HL-60/S4 treated with phorbol 12-myristate 13-acetate at 8.2 ng/mL for 4 days and 3 days (cell line): ENCODE measurements around the gene ITPRIP.

ENCODE experiments used
- in situ Hi-C: fragments of 300-500 bp; cut with MboI; formaldehyde crosslinking; loops from 2 replicates; pipeline ENCODE4 v1.15.0; 2022; ENCODE audit warnings: low sequenced_read_pairs

ITPRIP gene

GRCh38 chr10:104291439-104291951 is 46.8 kb downstream of the ITPRIP start:
- in situ Hi-C loops, result loop anchor here (10.0 kb wide), 1 partner anchor 53 kb away; no protein-coding TSS in a partner anchor

DNA sequence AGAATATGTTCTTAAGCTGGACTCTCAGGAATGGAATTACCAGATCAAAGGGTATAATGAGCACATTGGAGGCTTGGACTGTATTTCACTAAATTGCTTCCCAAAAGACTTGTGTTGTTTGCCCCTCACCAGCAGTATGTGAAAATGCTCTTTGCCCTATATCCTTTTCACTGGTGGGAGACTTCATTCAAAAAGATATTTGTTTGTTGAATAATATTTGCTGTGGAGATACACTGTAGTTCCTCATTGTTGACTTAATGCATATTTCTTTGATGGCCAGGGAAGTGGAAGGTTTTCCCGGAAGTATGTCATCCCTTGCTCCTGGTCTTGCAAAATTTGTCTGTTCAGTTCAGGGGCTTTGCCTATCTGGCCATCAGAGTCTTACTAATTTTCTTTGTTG is 49.9 kb downstream of the ITPRIP start:
- in situ Hi-C loops, result no loop called here

DNA sequence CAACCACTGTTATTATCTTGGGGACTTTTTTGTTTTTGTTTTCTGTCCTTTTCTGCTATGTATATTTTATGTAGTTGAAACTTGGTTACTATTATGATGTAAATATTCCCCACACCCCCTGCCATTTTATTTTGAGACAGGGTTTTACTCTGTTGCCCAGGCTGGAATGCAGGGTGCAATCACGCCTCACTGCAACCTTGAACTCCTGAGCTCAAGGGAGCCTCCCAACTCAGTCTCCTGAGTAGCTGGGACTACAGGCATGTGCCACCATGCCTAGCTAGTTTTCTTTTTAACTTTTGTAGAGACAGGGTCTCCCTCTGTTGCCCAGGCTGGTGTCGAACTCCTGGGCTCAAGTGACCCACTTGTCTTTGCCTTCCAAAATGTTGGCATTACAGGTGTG is 51.3 kb downstream of the ITPRIP start:
- in situ Hi-C loops, result no loop called here

DNA sequence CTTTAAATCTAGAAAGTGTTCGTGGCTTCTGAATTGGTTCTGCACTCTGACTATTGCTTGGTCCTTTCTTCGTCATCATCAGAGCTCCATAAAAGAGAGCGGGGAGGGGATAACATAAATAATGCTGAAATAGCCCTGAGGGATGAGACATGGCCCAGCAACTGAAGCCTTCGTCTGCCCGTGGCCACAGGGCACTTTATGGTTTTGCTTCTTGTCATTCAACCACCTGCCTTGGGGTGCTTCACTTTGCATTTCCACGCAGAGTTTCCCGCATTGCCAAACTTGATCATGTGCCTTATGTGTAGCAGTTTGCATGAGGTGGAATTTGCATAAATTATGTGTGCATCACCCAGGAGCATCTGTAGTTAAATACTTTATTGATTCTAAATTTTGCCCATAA is 53.4 kb downstream of the ITPRIP start:
- in situ Hi-C loops, result no loop called here

GRCh38 chr10:104281694-104282093 is 56.6 kb downstream of the ITPRIP start:
- in situ Hi-C loops, result no loop called here

DNA sequence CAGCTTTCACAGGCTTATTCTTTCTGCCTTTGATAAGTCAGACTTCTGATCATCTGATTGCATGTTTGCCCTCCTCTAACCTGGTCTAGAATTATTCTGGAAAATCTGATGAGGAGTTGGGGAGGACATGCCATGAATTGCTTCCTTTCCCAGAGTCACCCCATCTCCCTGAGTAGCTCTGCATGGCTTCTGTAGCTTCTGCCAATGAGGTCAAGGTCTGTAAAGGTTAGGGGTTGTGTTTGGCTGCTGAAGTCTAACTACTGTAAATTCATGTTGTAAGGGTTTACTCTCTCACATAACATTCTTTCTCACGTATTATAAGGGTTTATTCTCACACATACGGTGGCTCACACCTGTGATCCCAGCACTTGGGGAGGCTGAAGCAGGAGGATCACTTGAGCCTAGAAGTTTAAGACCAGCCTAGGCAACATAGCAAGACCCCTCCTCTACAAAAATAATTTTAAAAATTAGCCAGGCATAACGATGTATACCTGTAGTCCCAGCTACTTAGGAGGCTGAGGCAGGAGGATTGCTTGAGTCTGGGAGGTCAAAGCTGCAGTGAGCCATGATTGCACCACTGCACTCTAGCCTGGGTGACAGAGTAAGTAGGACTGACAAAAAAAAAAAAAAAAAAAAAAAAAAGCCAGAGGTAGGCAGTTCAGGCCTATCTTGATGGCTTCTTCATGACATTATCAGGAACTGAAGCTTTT is 58.6 kb downstream of the ITPRIP start:
- in situ Hi-C loops, result no loop called here

- in situ Hi-C loops, result no loop called here
Measured at GRCh38 chr10:104277785-104278184, 60.5 kb downstream of the ITPRIP start.

- in situ Hi-C loops, result no loop called here
Measured at GRCh38 chr10:104276192-104276591, 62.1 kb downstream of the ITPRIP start.

GRCh38 chr10:104274762-104275721 is 63.2 kb downstream of the ITPRIP start:
- in situ Hi-C loops, result no loop called here

DNA sequence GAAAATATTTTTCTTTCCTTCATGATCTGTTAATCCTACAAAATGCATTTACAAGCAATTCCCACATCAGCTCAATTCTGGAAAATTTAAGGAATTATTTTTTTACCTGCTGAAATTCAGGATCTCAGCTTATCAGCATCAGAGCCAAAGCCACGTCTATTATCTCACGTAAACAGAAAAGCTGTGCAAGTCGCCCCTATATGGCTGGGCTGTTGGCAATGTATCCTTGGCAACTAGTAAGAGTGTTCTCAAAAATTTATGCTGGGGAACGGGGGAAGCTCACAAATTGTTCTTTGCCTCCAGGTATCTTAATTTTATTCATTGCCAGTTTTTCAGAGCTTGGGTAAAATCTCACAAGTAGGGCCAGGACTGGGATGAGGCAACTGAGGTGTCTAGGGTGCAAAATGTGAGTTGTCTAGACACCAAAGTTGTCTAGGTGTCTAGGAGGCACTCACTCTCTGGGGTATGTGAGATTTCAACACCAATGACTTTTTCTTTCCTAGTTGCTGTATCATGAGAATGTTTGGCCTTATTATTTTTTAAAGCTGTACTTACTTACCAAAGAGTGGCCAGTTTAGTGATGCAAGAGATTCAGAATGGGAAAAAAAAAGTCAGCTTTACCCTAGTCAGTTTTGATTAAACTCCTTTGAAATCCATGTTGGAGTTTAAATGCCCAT is 64.2 kb downstream of the ITPRIP start:
- in situ Hi-C loops, result no loop called here

- in situ Hi-C loops, result no loop called here
Measured at GRCh38 chr10:104273286-104273685, 65.0 kb downstream of the ITPRIP start.

- in situ Hi-C loops, result no loop called here
Measured at GRCh38 chr10:104268713-104269645, 69.3 kb downstream of the ITPRIP start, which contains the start of gene GSTO2. GSTO2 (plus strand) TSS chr10:104269184; CDS start chr10:104274916, 5,732 bp downstream.

DNA sequence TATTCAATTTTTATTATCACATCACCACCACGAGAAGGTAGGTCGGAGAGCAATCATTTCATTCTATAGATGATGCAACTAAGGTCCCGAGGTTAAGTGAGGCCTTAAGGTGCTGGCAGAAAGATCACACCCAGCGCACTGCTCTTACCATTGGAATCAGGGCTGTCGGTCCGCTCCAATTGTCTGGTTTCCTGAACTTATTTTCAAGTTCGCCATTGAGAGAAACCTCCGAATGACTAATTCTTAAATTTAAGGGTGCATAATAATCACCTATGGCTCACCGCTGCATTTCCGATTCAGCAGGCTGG is 69.9 kb downstream of the ITPRIP start:
- in situ Hi-C loops, result no loop called here

GRCh38 chr10:104267721-104268404 is 70.4 kb downstream of the ITPRIP start:
- in situ Hi-C loops, result no loop called here

DNA sequence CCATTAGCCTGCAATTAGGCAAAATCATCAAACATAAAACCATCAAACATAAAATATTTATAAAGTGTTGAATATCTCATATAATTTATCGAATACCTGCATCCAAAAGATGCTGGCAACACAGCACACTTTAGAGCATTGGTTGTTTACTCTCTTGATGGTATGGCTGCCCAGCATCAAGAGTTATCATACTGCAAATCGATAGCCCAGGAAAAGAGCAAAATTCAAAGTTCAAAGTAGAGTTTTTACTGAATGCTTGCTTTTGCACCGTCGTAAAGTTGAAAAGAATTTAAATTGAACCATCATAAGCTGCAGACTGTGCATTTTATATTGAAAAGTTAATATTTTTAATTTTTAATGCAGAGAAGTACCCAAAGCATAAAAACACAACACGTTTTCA is 73.5 kb downstream of the ITPRIP start:
- in situ Hi-C loops, result no loop called here

DNA sequence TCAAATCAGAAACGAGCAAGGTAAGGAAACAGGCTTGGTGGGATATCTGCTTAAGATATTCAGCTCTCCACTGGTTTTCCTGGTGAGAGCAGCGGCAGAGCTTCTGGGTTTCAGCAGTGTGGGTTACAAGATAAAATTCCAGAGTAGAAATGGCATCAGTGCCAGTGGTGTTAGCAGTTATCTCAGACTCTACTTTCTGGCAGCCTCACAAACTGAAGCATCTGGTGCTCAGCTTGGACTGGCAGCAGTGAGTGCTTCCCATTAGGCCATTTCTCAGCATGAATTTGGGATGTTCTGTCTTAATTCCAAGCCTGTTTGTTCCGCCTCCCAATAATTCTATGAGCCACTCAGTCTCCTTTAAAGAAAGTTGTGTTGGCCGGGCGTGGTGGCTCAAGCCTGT is 76.2 kb downstream of the ITPRIP start:
- in situ Hi-C loops, result no loop called here

GRCh38 chr10:104260775-104261115 is 77.5 kb downstream of the ITPRIP start:
- in situ Hi-C loops, result no loop called here

GRCh38 chr10:104259999-104260774 is 78.1 kb downstream of the ITPRIP start:
- in situ Hi-C loops, result no loop called here
